ENCODE results near the gene PRXL2C.

DNA sequence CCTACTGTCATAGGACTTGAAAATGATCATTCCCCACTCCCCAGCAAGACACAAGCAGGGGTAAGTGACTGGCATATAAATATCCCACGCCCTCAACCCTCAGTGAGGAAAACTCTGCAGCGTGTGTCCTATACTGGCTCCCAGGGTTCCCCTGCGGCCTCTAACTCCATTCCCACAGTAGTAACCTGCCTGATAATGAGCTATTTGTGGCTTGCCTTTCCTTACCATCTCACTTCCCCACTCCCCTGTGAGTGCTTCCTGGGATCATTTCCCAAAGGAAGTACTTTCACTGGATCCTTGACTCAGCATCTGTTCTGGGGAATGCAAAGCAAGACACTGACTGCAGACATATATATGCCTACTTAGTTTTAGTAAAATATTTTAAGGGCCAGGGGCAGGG lies 49.8 kb downstream of the PRXL2C start:
- TF ChIP-seq, protein P1, sequence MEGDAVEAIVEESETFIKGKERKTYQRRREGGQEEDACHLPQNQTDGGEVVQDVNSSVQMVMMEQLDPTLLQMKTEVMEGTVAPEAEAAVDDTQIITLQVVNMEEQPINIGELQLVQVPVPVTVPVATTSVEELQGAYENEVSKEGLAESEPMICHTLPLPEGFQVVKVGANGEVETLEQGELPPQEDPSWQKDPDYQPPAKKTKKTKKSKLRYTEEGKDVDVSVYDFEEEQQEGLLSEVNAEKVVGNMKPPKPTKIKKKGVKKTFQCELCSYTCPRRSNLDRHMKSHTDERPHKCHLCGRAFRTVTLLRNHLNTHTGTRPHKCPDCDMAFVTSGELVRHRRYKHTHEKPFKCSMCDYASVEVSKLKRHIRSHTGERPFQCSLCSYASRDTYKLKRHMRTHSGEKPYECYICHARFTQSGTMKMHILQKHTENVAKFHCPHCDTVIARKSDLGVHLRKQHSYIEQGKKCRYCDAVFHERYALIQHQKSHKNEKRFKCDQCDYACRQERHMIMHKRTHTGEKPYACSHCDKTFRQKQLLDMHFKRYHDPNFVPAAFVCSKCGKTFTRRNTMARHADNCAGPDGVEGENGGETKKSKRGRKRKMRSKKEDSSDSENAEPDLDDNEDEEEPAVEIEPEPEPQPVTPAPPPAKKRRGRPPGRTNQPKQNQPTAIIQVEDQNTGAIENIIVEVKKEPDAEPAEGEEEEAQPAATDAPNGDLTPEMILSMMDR (conservative IDR thresholded peaks at IDR 0.05): no peak
- TF ChIP-seq ZFX (IDR thresholded peaks at IDR 0.05): no peak
